Endothelial cell of umbilical vein (primary cell): ENCODE results near the gene FAM120B. TPM values are rescaled to one million over a fixed set of nuclear protein-coding genes. Genes with fewer than 3 reads are reported as not detected.

Experiments
- BruUV-seq: library from RNA; stranded (reverse); fragments of 400-500 nt; replicated peaks from 2 replicates; lab custom pipeline; 2021; lab: Mats Ljungman, UMichigan
- CTCF ChIA-PET: fragments of 300-600, 350-600 bp; sonication (Branson Sonifier 250); formaldehyde crosslinking; loops from one replicate; lab custom pipeline; 2021; ENCODE audit warnings: antibody characterized with exemption, inconsistent platforms; lab: Charles Lee
- POLR2A ChIA-PET: fragments of 300-600, 350-600 bp; sonication (Branson Sonifier 250); formaldehyde crosslinking; loops from one replicate; lab custom pipeline; 2021; ENCODE audit warnings: antibody characterized with exemption, inconsistent platforms; lab: Charles Lee
- DNase-seq: peaks from one replicate; pipeline ENCODE4 v3.0.0-alpha.2; 2011; ENCODE audit warnings: low read depth, low spot score
- FAIRE-seq: peaks from 2 replicates; lab custom pipeline; 2011; peaks lifted over from hg19 to GRCh38; lab: Jason Lieb, UNC
- H2AFZ ChIP-seq: 2 replicates; pipeline ENCODE4 v1.6.0; 2012; ENCODE audit warnings: low read depth, low read length, control low read depth, inconsistent platforms
- H3K27ac ChIP-seq: 2 replicates; pipeline ENCODE4 v1.5.1; 2011; ENCODE audit warnings: low read depth, mild to moderate bottlenecking, control low read depth, low read length, moderate library complexity; ENCODE audit not compliant: insufficient read depth
- H3K27me3 ChIP-seq, 2 experiments: 2 replicates each; pipeline versions ENCODE4 v1.6.0 to v1.6.1; 2011; ENCODE audit warnings: low read length in 2 of 2, mixed read lengths in 1 of 2; ENCODE audit not compliant: control insufficient read depth in 2 of 2, insufficient read depth in 2 of 2
- H3K36me3 ChIP-seq, 2 experiments: 2 replicates in 1 of 2; 3 replicates in 1 of 2; pipeline ENCODE4 v1.5.1; 2011; ENCODE audit warnings: low read length in 2 of 2, mild to moderate bottlenecking in 1 of 2, moderate library complexity in 1 of 2; ENCODE audit not compliant: control insufficient read depth in 2 of 2, insufficient read depth in 2 of 2; ENCODE audit errors: extremely low read depth in 1 of 2
- H3K4me1 ChIP-seq: 3 replicates; pipeline ENCODE4 v1.5.1; 2011; ENCODE audit warnings: mild to moderate bottlenecking, low read length; ENCODE audit not compliant: control insufficient read depth, insufficient read depth; ENCODE audit errors: extremely low read depth
- H3K4me2 ChIP-seq: 2 replicates; pipeline ENCODE4 v1.6.1; 2011; ENCODE audit warnings: low read length, control low read depth, mixed read lengths; ENCODE audit not compliant: insufficient read depth
- H3K4me3 ChIP-seq, 3 experiments: fragments of 200-600 bp in 1 of 3; sonication (generic), shearing (Covaris generic) in 1 of 3; replicated peaks in 1 of 3; 2 replicates each; pipeline ENCODE4 v1.5.1; 2011 to 2016; ENCODE audit warnings: control low read depth in 3 of 3, low read length in 3 of 3, mild to moderate bottlenecking in 2 of 3, inconsistent platforms in 1 of 3, low read depth in 1 of 3, moderate library complexity in 1 of 3; ENCODE audit not compliant: insufficient read depth in 1 of 3
- H3K79me2 ChIP-seq: 2 replicates; pipeline ENCODE4 v1.6.0; 2012; ENCODE audit warnings: low read length, inconsistent platforms; ENCODE audit not compliant: control insufficient read depth, insufficient read depth
- H3K9ac ChIP-seq: replicated peaks from 2 replicates; pipeline ENCODE3; 2011; ENCODE audit warnings: low read length, control low read depth; ENCODE audit not compliant: insufficient read depth; ENCODE audit errors: extremely low read depth
- H3K9me1 ChIP-seq: replicated peaks from 3 replicates; pipeline ENCODE4 v1.6.0; 2011; ENCODE audit warnings: mild to moderate bottlenecking, low read length; ENCODE audit not compliant: control insufficient read depth, insufficient read depth; ENCODE audit errors: extremely low read depth
- H3K9me3 ChIP-seq: replicated peaks from 2 replicates; pipeline ENCODE4 v1.5.1; 2012; ENCODE audit warnings: low read length, inconsistent platforms; ENCODE audit not compliant: control insufficient read depth, insufficient read depth
- H4K20me1 ChIP-seq: replicated peaks from 2 replicates; pipeline ENCODE3; 2011; ENCODE audit warnings: mild to moderate bottlenecking, low read length; ENCODE audit not compliant: control insufficient read depth, insufficient read depth; ENCODE audit errors: extremely low read depth
- EZH2 ChIP-seq: IDR thresholded peaks from 2 replicates; pipeline ENCODE4 v1.6.1; 2012; ENCODE audit warnings: borderline replicate concordance, low read depth, mild to moderate bottlenecking, moderate library complexity, low read length, inconsistent platforms; ENCODE audit not compliant: severe bottlenecking
- FOS ChIP-seq: IDR thresholded peaks from 2 replicates; pipeline ENCODE4 v1.6.1; 2011; ENCODE audit warnings: mild to moderate bottlenecking, low read length, moderate library complexity, borderline replicate concordance; ENCODE audit not compliant: insufficient read depth
- GATA2 ChIP-seq: IDR thresholded peaks from 2 replicates; pipeline ENCODE4 v1.7.0; 2011; ENCODE audit warnings: low read depth, mild to moderate bottlenecking, moderate library complexity, mixed read lengths, low read length; ENCODE audit not compliant: insufficient read length, insufficient read depth
- JUN ChIP-seq: IDR thresholded peaks from 2 replicates; pipeline ENCODE4 v1.6.1; 2011; ENCODE audit warnings: borderline replicate concordance, low read depth; ENCODE audit not compliant: insufficient read length, insufficient read depth
- MYC ChIP-seq: IDR thresholded peaks from one replicate; pipeline ENCODE4 v1.6.1; 2011; ENCODE audit warnings: mild to moderate bottlenecking, low read depth, low read length
- POLR2A ChIP-seq: IDR thresholded peaks from 2 replicates; pipeline ENCODE4 v1.6.1; 2012; ENCODE audit warnings: low read depth, mild to moderate bottlenecking, control low read depth, low read length
- POLR2AphosphoS5 ChIP-seq: IDR thresholded peaks from 2 replicates; pipeline ENCODE4 v1.6.1; 2012; ENCODE audit warnings: low read depth, mild to moderate bottlenecking, control low read depth, low read length, moderate library complexity; ENCODE audit not compliant: insufficient read depth
- dilution Hi-C: fragments of 300-500 bp; cut with MboI; formaldehyde crosslinking; loops from one replicate; pipeline ENCODE4 v1.15.0; 2019; ENCODE audit warnings: low sequenced_read_pairs; ENCODE audit not compliant: extremely low pct_ligation_motif_present
- intact Hi-C: fragments of 100-400 bp; cut with micrococcal nuclease; formaldehyde crosslinking; loops from one replicate; pipeline ENCODE4 v1.10.0; 2022
- polyA plus RNA-seq, 4 experiments: library from polyadenylated mRNA; depleted of rRNA in 3 of 4; stranded (reverse) in 3 of 4; unstranded in 1 of 4; fragments of >200 nt; gene quantifications; 2 replicates each; pipeline versions ENCODE4 v1.2.1 to v1.2.3, GENCODE V29; 2011 to 2012; ENCODE audit warnings: missing spikeins in 1 of 4
- total RNA-seq: library from RNA; stranded (reverse); gene quantifications from 2 replicates; pipeline ENCODE4 v1.2.3, GENCODE V29; 2021
- TF ChIP-seq, protein P1 (sequence below): IDR thresholded peaks from 2 replicates; pipeline ENCODE4 v1.6.1; 2011; ENCODE audit not compliant: insufficient read depth, insufficient read length
- TF ChIP-seq, protein P2 (sequence below), 2 donors: IDR thresholded peaks; 1 replicate in 1 of 2; 2 replicates in 1 of 2; pipeline ENCODE4 v1.5.1; 2011; ENCODE audit warnings: low read length in 2 of 2, mild to moderate bottlenecking in 2 of 2, moderate library complexity in 2 of 2, control low read depth in 1 of 2, inconsistent platforms in 1 of 2, low read depth in 1 of 2; ENCODE audit not compliant: insufficient read depth in 1 of 2; ENCODE audit errors: extremely low read depth in 1 of 2

The FAM120B gene
- total and polyA plus RNA-seq, 2 donors (not counting 3 experiments of a cell fraction or from before 2014, with no cell fraction given), result 10.8 to 28.2 TPM

DNA sequence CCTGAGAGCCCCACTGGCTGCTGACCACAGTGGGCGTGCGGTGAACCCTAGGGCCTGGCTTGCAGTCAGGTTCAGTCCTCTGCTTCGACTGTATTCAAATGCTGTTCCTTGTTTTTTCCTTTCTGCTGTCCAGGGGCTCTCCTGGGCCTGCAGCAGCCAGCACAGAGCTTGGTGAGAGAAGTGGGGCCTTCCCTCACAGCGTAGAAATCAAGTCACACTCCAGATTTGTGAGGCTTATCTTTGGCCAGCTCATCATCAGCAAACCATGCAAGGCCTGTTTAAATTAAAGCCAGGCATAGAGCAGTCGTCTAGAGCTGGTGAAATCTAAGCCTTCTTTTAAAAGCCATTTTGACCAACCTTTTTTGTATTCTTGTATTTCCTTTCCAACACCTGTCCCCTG lies 8.4 kb downstream of the FAM120B start:
- no TSS peak for BruUV-seq
- TF ChIP-seq, protein P1, sequence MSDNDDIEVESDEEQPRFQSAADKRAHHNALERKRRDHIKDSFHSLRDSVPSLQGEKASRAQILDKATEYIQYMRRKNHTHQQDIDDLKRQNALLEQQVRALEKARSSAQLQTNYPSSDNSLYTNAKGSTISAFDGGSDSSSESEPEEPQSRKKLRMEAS, result no peak
- TF ChIP-seq JUN (no peak), POLR2A (no peak), POLR2AphosphoS5 (no peak), FOS (no peak), MYC (no peak), GATA2 (no peak), EZH2 (no peak)
- TF ChIP-seq, protein P2, sequence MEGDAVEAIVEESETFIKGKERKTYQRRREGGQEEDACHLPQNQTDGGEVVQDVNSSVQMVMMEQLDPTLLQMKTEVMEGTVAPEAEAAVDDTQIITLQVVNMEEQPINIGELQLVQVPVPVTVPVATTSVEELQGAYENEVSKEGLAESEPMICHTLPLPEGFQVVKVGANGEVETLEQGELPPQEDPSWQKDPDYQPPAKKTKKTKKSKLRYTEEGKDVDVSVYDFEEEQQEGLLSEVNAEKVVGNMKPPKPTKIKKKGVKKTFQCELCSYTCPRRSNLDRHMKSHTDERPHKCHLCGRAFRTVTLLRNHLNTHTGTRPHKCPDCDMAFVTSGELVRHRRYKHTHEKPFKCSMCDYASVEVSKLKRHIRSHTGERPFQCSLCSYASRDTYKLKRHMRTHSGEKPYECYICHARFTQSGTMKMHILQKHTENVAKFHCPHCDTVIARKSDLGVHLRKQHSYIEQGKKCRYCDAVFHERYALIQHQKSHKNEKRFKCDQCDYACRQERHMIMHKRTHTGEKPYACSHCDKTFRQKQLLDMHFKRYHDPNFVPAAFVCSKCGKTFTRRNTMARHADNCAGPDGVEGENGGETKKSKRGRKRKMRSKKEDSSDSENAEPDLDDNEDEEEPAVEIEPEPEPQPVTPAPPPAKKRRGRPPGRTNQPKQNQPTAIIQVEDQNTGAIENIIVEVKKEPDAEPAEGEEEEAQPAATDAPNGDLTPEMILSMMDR (IDR thresholded peaks at IDR 0.05; ENCODE audit: extremely low read depth in 1 of 2, insufficient read depth in 1 of 2, low read depth in 1 of 2, low read length in 2 of 2), result no peak
- intact Hi-C loops (no loop called here), dilution Hi-C loops (no loop called here)
- peaks cover 8% of the 10 kb centered on the region for H3K4me1 ChIP-seq
- ChIA-PET POLR2A (no interaction called here), CTCF (no interaction called here)
- no peaks in the 10 kb centered on the region for H3K9me3 ChIP-seq
- no peaks in the 10 kb centered on the region for H3K27me3 ChIP-seq
- H2AFZ ChIP-seq, result no peak overlapping the region
- no peak for DNase-seq
- no peak for FAIRE-seq
- peaks cover 49% of the 10 kb centered on the region for H3K79me2 ChIP-seq
- no peak overlapping the region for H3K9ac ChIP-seq
- no peak overlapping the region for H3K27ac ChIP-seq
- no peaks in the 10 kb centered on the region for H4K20me1 ChIP-seq
- H3K4me3 ChIP-seq, result no peak overlapping the region
- no peaks in the 10 kb centered on the region for H3K9me1 ChIP-seq
- no peaks in the 10 kb centered on the region for H3K36me3 ChIP-seq
- no peak overlapping the region for H3K4me2 ChIP-seq
